Measurements from ENCODE around the gene ACTN1.

GRCh38 chr14:68857516-68858070, 121.5 kb downstream of the ACTN1 start:
- TF ChIP-seq EZH2 (IDR thresholded peaks at IDR 0.05; ENCODE audit: borderline replicate concordance, low read length) = no peak
- TF ChIP-seq CTCF (IDR thresholded peaks at IDR 0.05; ENCODE audit: low read length) = no peak
